ENCODE measurements around the gene CACNB4. TPM values are rescaled to one million over a fixed set of nuclear protein-coding genes. Genes with fewer than 3 reads are reported as not detected.

The CACNB4 gene
- total RNA-seq, 1 donor, result 4.3 TPM

DNA sequence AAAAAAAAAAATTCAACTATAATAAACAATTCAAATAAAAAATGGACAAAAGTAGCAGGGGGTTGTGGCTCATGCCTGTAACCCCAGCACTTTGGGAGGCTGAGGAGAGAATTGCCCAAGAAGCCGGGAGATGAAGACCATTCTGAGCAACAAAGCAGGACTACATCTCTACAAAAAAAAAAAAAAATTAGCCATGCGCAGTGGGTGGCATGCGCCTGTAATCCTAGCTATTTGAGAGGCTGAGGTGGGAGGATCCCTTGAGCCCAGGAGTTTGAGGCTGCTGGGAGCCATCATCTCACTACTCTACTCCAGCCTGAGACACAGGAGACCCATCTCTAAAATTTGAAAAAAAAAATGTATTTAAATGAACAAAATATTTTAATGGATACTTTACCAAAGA, 4.4 kb upstream of the CACNB4 start:
- H3K79me2 ChIP-seq (ENCODE audit: insufficient read depth, low read length), result no peaks in the 10 kb centered on the region
- H3K36me3 ChIP-seq (ENCODE audit: insufficient read depth, low read length), result no peaks in the 10 kb centered on the region
- H2AFZ ChIP-seq (ENCODE audit: low read length), result no peak overlapping the region
- no peaks in the 10 kb centered on the region for H3K4me1 ChIP-seq (ENCODE audit: insufficient read depth, low read length)
- H3K27ac ChIP-seq (ENCODE audit: low read depth, low read length), result no peak overlapping the region
- no peak overlapping the region for H3K4me2 ChIP-seq (ENCODE audit: insufficient read depth, low read length)
- no peak for DNase-seq (ENCODE audit: insufficient read length, low spot score, missing footprints)
- H3K9me3 ChIP-seq (ENCODE audit: low read depth, low read length), result no peaks in the 10 kb centered on the region
- no peak overlapping the region for H3K4me3 ChIP-seq (ENCODE audit: insufficient read depth, low read length)
- no peaks in the 10 kb centered on the region for H4K20me1 ChIP-seq (ENCODE audit: insufficient read depth, low read length)
- TF ChIP-seq, protein P1, sequence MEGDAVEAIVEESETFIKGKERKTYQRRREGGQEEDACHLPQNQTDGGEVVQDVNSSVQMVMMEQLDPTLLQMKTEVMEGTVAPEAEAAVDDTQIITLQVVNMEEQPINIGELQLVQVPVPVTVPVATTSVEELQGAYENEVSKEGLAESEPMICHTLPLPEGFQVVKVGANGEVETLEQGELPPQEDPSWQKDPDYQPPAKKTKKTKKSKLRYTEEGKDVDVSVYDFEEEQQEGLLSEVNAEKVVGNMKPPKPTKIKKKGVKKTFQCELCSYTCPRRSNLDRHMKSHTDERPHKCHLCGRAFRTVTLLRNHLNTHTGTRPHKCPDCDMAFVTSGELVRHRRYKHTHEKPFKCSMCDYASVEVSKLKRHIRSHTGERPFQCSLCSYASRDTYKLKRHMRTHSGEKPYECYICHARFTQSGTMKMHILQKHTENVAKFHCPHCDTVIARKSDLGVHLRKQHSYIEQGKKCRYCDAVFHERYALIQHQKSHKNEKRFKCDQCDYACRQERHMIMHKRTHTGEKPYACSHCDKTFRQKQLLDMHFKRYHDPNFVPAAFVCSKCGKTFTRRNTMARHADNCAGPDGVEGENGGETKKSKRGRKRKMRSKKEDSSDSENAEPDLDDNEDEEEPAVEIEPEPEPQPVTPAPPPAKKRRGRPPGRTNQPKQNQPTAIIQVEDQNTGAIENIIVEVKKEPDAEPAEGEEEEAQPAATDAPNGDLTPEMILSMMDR (IDR thresholded peaks at IDR 0.05; ENCODE audit: extremely low read depth, low read depth, low read length), result no peak
- H3K27me3 ChIP-seq (ENCODE audit: insufficient read depth, low read length), result peaks cover 40% of the 10 kb centered on the region

DNA sequence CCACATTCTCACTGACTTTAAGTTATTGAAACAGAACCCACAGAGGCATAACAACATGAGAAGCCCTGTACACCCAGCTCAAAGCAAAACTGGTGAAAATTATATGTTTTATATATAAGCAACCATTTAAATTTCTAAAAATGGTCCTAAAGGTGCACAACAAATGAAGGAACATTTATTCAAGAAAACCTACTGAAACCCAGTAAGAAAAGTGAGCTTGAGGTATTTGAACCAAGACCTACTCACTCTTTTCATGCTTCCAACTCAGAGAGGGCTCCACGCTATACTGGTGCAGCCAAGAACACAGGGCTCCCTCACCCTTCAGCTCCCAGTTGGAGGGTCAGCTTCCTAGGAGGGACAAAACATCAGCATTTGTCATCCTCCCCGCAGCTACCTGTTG, 2.1 kb upstream of the CACNB4 start:
- TF ChIP-seq, protein P1 (IDR thresholded peaks at IDR 0.05; ENCODE audit: extremely low read depth, low read depth, low read length), result no peak
- Histone ChIP-seq H3K27me3 (ENCODE audit: insufficient read depth, low read length) (peaks cover 59% of the 10 kb centered on the region), H2AFZ (ENCODE audit: low read length) (no peak overlapping the region), H4K20me1 (ENCODE audit: insufficient read depth, low read length) (no peaks in the 10 kb centered on the region), H3K9me3 (ENCODE audit: low read depth, low read length) (no peaks in the 10 kb centered on the region), H3K79me2 (ENCODE audit: insufficient read depth, low read length) (no peaks in the 10 kb centered on the region), H3K4me3 (ENCODE audit: insufficient read depth, low read length) (no peak overlapping the region), H3K4me2 (ENCODE audit: insufficient read depth, low read length) (no peak overlapping the region), H3K36me3 (ENCODE audit: insufficient read depth, low read length) (no peaks in the 10 kb centered on the region), H3K27ac (ENCODE audit: low read depth, low read length) (no peak overlapping the region), H3K4me1 (ENCODE audit: insufficient read depth, low read length) (no peaks in the 10 kb centered on the region)
- no peak for DNase-seq (ENCODE audit: insufficient read length, low spot score, missing footprints)

DNA sequence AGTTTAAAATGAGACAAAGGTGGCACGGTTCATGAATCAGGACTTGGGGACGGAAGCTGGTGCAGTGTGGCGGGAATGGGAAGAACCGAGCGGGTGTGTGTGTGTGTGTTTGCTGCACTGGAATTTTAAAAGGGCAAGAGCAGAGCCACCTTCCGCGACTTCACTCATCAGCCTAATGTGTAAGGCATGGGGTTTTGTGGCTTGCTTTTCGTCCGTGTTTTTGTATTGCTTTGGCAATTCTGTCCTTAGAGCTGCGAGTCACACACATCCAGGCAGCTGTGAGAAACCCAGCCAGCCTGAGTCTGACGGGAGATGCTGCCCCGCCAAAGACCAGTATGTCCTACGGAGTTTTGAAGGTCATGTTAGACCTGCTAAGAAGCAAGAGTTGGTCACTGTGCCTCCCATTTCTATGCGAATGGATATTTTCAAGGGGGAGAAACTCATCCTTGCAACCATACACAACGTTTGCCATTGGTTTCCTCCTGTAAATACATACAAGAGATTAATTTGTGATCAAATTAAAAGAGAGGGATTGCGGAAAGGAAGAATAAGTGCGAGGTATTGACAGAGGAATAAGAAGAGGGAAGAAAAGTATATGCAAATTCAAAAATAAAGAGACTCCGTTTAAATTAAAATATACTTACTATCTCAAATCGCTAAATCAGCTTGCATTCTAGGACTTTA, 665 bp upstream of the CACNB4 start:
- H3K9me3 ChIP-seq (ENCODE audit: low read depth, low read length), result no peaks in the 10 kb centered on the region
- H3K4me1 ChIP-seq (ENCODE audit: insufficient read depth, low read length), result no peaks in the 10 kb centered on the region
- DNase-seq (ENCODE audit: insufficient read length, low spot score, missing footprints), result peak; percentile 78
- H2AFZ ChIP-seq (ENCODE audit: low read length), result peak overlapping the region; percentile 35
- no peak overlapping the region for H3K27ac ChIP-seq (ENCODE audit: low read depth, low read length)
- H4K20me1 ChIP-seq (ENCODE audit: insufficient read depth, low read length), result no peaks in the 10 kb centered on the region
- no peaks in the 10 kb centered on the region for H3K36me3 ChIP-seq (ENCODE audit: insufficient read depth, low read length)
- peaks cover 74% of the 10 kb centered on the region for H3K27me3 ChIP-seq (ENCODE audit: insufficient read depth, low read length)
- H3K79me2 ChIP-seq (ENCODE audit: insufficient read depth, low read length), result no peaks in the 10 kb centered on the region
- H3K4me2 ChIP-seq (ENCODE audit: insufficient read depth, low read length), result peak overlapping the region; percentile 73
- TF ChIP-seq, protein P1 (IDR thresholded peaks at IDR 0.05; ENCODE audit: extremely low read depth, low read depth, low read length), result no peak
- H3K4me3 ChIP-seq (ENCODE audit: insufficient read depth, low read length), result peak overlapping the region; percentile 64

DNA sequence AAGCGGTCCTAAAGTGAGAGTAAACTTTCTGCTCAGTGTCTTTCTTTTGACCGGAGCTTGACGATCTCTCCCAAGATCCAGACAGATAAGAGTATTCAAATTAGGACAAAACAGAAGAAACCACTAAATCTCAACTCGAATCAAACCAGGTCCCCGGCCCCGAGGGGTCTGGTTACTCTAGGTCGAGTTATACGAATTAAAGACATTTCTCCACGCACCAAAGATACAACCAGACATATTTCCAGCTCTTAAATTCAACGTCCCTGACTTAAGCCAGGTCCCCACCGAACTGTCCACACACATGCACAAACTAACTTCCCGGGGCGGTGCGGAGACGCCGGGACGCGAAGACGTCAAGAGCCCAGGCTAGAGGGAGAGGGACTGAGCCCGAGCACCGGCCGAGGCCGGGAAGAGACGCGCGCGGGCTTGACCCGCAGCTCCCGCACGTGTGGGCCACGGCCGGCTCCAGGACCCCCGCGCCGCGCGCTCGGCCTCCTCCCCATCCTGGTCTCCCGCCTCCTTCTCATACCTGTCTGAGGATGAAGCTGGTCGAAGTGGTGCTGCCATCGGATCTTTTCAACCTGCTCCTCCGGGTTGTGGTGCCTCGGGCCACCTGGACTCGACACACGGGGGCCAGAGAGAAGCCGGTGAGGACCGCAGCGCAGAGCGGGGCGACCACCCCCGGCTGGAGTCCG, 896 bp downstream of the CACNB4 start:
- TF ChIP-seq, protein P1 (IDR thresholded peaks at IDR 0.05; ENCODE audit: extremely low read depth, low read depth, low read length), result no peak
- H2AFZ ChIP-seq (ENCODE audit: low read length), result peak overlapping the region; percentile 54
- H3K27me3 ChIP-seq (ENCODE audit: insufficient read depth, low read length), result peaks cover 85% of the 10 kb centered on the region
- peak; percentile 57 for DNase-seq (ENCODE audit: insufficient read length, low spot score, missing footprints)
- peak overlapping the region; percentile 63 for H3K4me3 ChIP-seq (ENCODE audit: insufficient read depth, low read length)
- H3K79me2 ChIP-seq (ENCODE audit: insufficient read depth, low read length), result no peaks in the 10 kb centered on the region
- H4K20me1 ChIP-seq (ENCODE audit: insufficient read depth, low read length), result no peaks in the 10 kb centered on the region
- H3K4me2 ChIP-seq (ENCODE audit: insufficient read depth, low read length), result peak overlapping the region; percentile 73
- H3K4me1 ChIP-seq (ENCODE audit: insufficient read depth, low read length), result no peaks in the 10 kb centered on the region
- H3K27ac ChIP-seq (ENCODE audit: low read depth, low read length), result no peak overlapping the region
- H3K36me3 ChIP-seq (ENCODE audit: insufficient read depth, low read length), result no peaks in the 10 kb centered on the region
- H3K9me3 ChIP-seq (ENCODE audit: low read depth, low read length), result no peaks in the 10 kb centered on the region
